HL-60 (cell line): ENCODE results near the gene DNAH8.
"Not testable (repeated sequence)": the region's sequence is repeated elsewhere in the genome, so short reads cannot be mapped to it uniquely, and the experiment has no call there.

Experiments used
- DNase-seq, 2 experiments: peaks; one replicate each; pipeline ENCODE4 v3.0.0-alpha.2; 2010 to 2020; ENCODE audit warnings: low read depth in 1 of 2, low spot score in 1 of 2
- H3K27ac ChIP-seq: fragments of 250-450 bp; sonication (Bioruptor Pico); replicated peaks from 2 replicates; pipeline ENCODE4 v1.5.1; 2020; ENCODE audit warnings: mild to moderate bottlenecking, moderate library complexity
- H3K27me3 ChIP-seq: fragments of 250-450 bp; sonication (Bioruptor Pico); 2 replicates; pipeline ENCODE4 v1.5.1; 2021; ENCODE audit warnings: mild to moderate bottlenecking, moderate library complexity; ENCODE audit not compliant: insufficient read depth, poor library complexity, severe bottlenecking
- H3K4me3 ChIP-seq: replicated peaks from 2 replicates; pipeline ENCODE4 v1.5.1; 2011; ENCODE audit warnings: mild to moderate bottlenecking, control low read depth, low read length; ENCODE audit not compliant: insufficient read depth
- CTCF ChIP-seq: IDR thresholded peaks from one replicate; pipeline ENCODE4 v1.5.1; 2011; ENCODE audit warnings: low read length, control low read depth, inconsistent platforms; ENCODE audit not compliant: insufficient read depth
- GABPA ChIP-seq: IDR thresholded peaks from 2 replicates; pipeline ENCODE4 v1.6.1; 2012; ENCODE audit warnings: low read depth
- POLR2AphosphoS5 ChIP-seq: IDR thresholded peaks from 2 replicates; pipeline ENCODE4 v1.6.1; 2012; ENCODE audit warnings: low read depth
- REST ChIP-seq: IDR thresholded peaks from 2 replicates; pipeline ENCODE4 v1.6.1; 2012; ENCODE audit warnings: low read depth; ENCODE audit not compliant: insufficient replicate concordance
- SPI1 ChIP-seq: IDR thresholded peaks from 2 replicates; pipeline ENCODE4 v1.6.1; 2012; ENCODE audit warnings: low read depth, mild to moderate bottlenecking, borderline replicate concordance

DNAH8 gene

GRCh38 chr6:38792356-38792755, 77.2 kb downstream of the DNAH8 start:
- H3K4me3 ChIP-seq: no peak overlapping the region
- H3K27ac ChIP-seq: no peak overlapping the region
- H3K27me3 ChIP-seq: peaks cover 2% of the 10 kb centered on the region
- DNase-seq: no peak
- TF ChIP-seq GABPA: no peak
- TF ChIP-seq POLR2AphosphoS5: no peak
- no peak for TF ChIP-seq CTCF
- TF ChIP-seq REST: no peak
- TF ChIP-seq SPI1: no peak

- DNase-seq: no peak
- no peaks in the 10 kb centered on the region for H3K27me3 ChIP-seq
- TF ChIP-seq POLR2AphosphoS5: no peak
- TF ChIP-seq CTCF: no peak
- TF ChIP-seq SPI1: no peak
- TF ChIP-seq REST: no peak
- no peak for TF ChIP-seq GABPA
- H3K4me3 ChIP-seq: no peak overlapping the region
- H3K27ac ChIP-seq: no peak overlapping the region
Observed at GRCh38 chr6:38794682-38795081, 79.6 kb downstream of the DNAH8 start.

GRCh38 chr6:38796006-38796405, 80.9 kb downstream of the DNAH8 start:
- DNase-seq: no peak
- Histone ChIP-seq H3K27me3 (no peaks in the 10 kb centered on the region), H3K27ac (no peak overlapping the region), H3K4me3 (no peak overlapping the region)
- TF ChIP-seq GABPA: no peak
- TF ChIP-seq REST: no peak

- not testable (repeated sequence) for H3K27ac ChIP-seq, DNase-seq, H3K4me3 ChIP-seq, H3K27me3 ChIP-seq
Observed at GRCh38 chr6:38796437-38796836, 81.3 kb downstream of the DNAH8 start.
